OCI-LY1 (cell line): Measurements from ENCODE around the gene PHKB.

Source experiments
- CTCF ChIP-seq: fragments of 200-600 bp; sonication (generic), shearing (Covaris generic); IDR thresholded peaks from 2 replicates; pipeline ENCODE4 v1.5.1; 2017; ENCODE audit warnings: mild to moderate bottlenecking, antibody characterized with exemption, low read length, moderate library complexity, mixed read lengths
- EZH2 ChIP-seq: fragments of 200-600 bp; sonication (generic), shearing (Covaris generic); IDR thresholded peaks from 2 replicates; pipeline ENCODE4 v1.8.0; 2017; ENCODE audit warnings: borderline replicate concordance, mixed run types, mild to moderate bottlenecking, antibody characterized with exemption, low read length, moderate library complexity, mixed read lengths

DNA sequence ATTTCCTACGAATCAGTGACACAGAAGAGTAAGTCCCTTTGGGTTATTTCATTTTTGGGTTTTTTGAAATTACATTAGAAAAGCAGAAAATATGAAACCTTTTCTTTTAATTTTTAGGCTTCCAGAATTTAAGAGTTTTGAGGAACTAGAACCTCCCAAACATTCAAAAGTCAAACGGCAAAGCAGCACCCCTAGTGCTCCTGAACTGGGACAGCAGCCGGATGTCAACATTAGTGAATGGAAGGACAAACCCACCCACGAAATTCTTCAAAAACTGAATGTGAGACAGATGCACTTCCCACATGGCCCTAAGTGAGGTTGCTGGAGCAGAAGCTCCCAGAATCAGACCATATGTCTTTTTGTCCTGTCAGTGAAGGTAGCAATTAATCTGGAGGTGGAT is 199.4 kb downstream of the PHKB start:
- TF ChIP-seq EZH2 (no peak), CTCF (peak; percentile 30; the same call in 1 of the 2 replicates)
